HG03064 (cell line): ENCODE data around the gene NAV2.

Experiments
- ATAC-seq: cut with Tn5 transposase; IDR thresholded peaks from one replicate; pipeline ENCODE4 v1.9.1; 2021; ENCODE audit warnings: low read depth; ENCODE audit not compliant: unreplicated experiment

NAV2 gene

GRCh38 chr11:19805376-19805775 lies 92.7 kb downstream of the NAV2 start:
- ATAC-seq, result no peak

GRCh38 chr11:19805827-19806226 lies 93.2 kb downstream of the NAV2 start:
- no peak for ATAC-seq

DNA sequence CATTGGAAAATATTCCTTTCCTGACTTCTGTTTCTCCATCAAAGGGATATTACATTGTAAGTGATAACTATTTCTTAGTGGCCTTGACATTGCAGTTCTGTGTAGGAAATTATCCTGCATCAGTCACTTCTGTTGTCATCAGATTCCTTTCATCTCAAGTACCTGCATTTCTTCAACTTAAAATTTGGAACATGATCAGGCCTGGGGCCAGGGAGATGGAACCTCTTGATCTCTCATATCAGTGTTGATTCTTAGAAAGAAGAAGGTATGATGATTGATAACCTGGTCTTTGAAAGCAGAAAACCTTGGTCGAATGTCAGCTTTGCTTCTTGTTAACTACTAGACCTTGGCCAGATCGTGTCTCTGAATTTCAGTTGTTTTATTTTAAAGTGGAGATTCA lies 93.6 kb downstream of the NAV2 start:
- ATAC-seq, result no peak

DNA sequence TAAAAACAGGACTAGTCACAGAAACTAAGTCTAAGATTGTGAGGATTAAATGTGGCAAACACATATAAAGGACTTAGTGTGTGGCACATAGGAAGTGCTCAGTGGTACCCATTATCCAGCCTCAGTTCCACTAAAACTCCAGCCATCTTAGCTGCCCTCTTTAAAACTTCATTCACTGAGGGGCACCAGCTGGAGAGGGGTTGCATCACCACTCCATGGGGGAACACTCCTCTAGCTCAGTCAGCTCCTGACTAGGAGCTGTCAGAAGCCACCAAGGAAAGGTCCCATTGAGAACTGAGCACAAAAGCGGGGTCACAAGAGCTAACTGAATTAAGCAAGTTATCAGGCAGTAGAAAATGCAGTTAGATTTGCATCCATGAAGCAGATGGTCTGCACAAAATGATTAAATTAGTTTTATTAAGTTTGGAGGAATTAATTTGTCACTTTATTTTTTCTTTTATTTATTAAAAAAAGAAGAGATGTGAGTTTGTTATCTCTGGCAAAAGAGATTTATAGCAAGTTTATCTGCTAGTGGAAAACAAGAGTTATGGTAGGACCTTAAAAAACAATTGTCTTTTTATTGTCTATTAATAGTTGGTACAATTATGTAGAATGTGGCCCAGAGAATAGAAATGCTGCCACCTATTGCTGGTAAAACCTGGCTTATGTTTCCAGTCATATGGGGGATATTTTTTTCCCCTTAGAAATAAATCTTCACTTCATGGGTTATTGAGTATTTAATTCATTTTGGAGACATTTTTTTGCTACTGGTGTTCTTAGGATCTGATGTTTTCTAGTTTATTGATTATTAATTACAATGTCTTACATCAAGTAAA lies 95.7 kb downstream of the NAV2 start:
- ATAC-seq, result no peak

- ATAC-seq, result no peak
These were observed 98.2 kb downstream of the NAV2 start for GRCh38 chr11:19810852-19811251.

DNA sequence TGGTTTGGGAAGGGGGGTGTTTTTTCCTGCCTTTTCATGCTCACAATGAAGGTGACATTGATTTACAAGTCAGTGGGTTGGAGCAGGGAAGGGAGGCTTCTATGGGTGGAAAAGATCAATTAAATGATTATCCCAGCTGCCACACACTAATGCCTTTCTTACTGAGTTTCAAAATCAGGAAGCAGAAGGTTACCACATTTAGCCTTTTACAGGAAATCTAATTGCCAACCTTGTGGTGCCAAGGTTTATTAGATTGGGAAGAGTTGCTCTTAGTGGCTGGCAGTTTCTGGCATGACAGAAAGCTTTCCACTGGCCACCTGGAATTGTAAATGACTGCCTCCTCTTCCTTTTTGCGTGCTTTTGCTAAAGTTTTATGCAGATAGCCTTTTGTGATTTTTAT lies 98.7 kb downstream of the NAV2 start:
- no peak for ATAC-seq

DNA sequence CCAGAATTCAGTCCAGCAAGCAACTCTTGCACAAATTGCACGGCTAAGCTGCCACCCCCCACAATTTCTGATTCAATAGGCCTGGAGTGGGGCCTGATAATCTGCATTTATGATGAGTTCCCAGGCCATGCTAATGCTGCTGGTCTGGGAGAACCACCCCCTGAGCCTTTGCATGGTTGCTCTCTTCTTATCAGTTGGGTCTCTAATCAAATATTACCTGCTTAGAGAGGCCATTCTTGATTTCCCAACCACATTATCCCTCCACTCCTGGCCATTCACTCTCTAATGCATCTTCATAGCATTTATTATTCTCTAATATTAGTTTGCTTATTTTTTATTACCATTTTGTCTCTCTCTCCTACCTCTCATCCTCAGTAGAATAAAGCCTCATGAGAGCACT lies 99.5 kb downstream of the NAV2 start:
- no peak for ATAC-seq

DNA sequence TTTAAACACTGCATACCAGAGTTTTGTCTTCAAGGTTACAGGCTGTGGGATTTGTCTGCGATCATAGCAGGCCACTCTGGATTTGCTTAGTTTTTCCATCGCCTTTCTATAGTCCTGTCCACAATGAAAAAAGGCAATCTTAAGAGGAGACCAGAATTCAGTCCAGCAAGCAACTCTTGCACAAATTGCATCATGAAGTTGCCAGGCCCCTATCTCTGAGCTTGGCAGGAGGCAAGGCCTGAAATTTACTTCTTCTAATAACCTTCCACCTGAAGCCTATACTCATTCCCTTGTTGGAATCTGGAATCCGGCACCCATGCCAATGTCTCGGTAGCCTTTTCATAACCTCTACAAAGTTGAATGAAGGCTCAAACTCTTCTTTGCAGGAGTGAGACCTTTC lies 100.1 kb downstream of the NAV2 start:
- no peak for ATAC-seq

GRCh38 chr11:19813158-19813879 lies 100.7 kb downstream of the NAV2 start:
- no peak for ATAC-seq

DNA sequence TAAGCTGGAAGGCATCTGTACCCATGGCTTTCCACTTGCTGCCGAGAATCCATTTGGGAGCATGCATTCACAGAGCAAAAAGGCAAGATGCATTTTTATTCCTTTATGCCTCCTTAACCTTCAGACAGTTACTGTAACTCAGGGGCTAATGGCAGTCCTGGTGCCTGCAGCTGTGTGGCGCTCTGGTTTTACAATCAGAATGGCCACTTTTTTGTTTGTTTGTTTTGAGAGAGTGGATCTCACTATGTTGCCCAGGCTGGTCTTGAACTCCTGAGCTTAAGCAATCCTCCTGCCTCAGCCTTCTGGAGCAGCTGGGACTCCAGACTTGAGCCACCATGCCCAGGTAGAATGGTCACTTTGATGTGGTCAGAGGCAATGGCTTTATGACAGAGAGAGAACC lies 101.8 kb downstream of the NAV2 start:
- no peak for ATAC-seq

DNA sequence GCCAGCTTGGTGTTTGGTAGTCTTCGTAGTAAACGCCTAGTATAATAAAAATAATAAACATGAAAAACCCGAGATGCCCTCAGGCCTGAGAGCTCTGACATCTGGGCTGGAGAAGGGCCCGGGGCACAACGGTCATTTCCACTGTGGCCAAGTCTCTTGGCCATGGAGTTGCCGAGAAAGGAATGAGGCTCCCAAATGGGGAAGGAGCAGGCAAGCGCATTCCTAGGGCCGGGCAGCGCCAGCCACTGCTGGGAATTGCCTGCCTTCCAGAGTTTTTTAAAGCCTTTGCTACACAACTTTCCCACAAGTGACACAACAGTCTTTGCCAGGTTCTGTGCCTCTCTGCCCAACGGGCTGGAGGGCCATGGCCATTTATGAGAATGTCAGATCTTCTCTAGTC lies 103.4 kb downstream of the NAV2 start:
- ATAC-seq, result no peak

DNA sequence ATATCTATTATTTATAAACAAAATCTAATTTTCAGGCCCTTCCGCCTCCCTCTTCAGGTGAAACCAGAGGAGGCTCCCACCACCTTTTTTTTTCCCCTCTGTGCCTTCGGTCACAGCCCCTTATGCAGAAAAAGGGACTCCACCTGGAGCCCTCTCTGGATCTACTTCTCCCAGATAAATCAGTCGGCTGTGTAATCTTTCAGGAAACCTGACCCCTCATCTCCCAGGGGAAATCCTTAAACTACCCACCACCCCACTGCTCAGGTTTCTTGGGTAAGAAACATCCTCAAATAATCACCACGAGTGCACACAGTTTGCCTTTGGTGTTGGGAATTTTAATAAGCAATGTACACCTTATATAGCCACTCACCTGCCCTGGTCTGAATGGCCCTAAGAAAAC lies 104.2 kb downstream of the NAV2 start:
- no peak for ATAC-seq

DNA sequence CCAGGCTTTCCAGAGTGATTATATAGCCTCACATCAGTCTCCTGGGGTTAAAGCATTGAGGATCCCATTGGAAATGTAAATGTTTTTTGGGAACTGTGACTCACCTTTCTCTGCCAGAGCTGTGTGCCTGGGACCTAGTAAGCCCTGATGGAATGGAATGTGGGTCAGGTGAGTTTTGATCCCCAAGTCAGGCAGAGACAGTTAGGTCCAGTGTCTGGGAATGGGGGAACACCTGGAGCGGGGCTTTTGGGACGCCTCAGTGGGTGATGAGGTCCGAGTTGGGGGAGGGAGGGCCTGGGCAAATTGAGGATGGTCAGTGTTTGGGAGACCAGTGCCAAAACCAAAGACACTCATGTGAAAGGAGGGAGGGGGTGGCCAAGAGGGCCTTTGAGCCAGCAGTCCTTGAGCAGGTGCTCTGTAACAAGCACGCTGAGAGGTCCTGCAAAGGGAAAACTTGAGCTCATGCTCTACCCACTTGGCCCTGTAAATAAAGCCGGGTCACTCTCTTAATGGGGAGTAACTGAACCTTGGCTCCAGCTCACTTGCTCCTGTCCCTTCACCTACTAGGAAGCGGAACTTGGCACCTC lies 104.7 kb downstream of the NAV2 start:
- ATAC-seq, result no peak

DNA sequence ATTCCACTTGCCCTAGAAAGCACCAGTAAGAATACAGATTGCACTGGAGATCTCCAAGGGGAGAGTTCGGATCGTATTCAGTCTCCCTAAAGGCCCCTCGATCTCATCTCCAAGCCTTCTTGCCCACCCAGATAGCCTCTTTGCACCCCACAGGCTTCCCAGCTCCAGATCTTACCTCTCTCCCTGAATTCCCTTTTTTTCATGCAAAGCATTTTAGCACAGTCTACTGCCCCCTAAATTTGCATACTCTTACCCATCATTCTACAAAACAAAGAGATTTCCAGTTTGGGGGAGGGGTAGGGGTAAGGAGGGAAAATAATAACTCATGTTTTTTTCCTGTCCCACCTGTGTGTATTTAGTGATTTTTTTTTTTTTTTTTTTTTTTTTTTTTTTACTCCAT lies 105.2 kb downstream of the NAV2 start:
- ATAC-seq, result no peak

- no peak for ATAC-seq
These were observed 106.0 kb downstream of the NAV2 start for GRCh38 chr11:19818619-19819018.

DNA sequence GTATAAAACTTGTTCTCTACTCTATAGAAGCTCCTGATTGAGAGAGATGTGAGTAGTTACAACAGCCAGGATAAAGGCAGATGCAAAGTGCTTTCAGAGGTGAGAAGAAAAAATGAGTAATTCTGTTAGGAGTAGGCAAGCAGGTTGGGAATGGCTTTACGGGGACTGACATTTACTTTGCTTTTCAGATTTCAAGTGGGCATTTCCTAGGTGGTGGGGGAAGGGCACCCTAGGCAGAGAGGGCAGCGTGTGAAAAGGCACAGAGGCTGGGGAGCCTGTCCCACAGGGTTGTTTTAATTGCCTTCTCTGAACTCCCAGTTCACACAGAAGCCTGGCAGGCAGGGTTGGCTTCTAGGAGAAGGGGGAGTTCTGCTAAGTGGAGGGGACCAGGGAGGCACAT lies 106.5 kb downstream of the NAV2 start:
- no peak for ATAC-seq

GRCh38 chr11:19820100-19820499 lies 107.5 kb downstream of the NAV2 start:
- ATAC-seq, result no peak

- no peak for ATAC-seq
These were observed 108.8 kb downstream of the NAV2 start for GRCh38 chr11:19821412-19821875.

DNA sequence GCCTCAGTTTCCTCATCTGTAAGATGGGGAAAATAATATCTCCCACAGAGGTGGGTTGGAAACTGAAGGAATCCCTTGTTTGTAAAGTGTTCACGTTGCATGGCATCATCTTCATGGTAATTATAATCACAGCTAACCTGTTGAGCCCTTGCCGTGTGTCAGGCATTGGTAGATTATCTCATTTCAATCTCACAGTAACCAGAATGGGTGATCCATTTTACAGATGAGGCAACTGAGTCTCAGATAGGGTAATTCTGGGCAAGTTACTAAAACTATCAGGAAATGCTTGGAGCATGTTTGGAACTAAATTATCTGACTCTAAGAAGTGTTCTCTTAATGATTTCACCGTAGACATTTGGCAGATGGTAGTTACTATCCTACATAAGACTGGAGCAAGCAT lies 109.4 kb downstream of the NAV2 start:
- no peak for ATAC-seq

GRCh38 chr11:19822531-19822930 lies 109.9 kb downstream of the NAV2 start:
- no peak for ATAC-seq

- ATAC-seq, result no peak
These were observed 114.0 kb downstream of the NAV2 start for GRCh38 chr11:19826606-19827005.
